HG03175 (cell line): ENCODE measurements around the gene EXOC8.

Source experiments
- ATAC-seq: cut with Tn5 transposase; IDR thresholded peaks from one replicate; pipeline ENCODE4 v1.9.1; 2021; ENCODE audit warnings: mild to moderate bottlenecking, moderate library complexity; ENCODE audit not compliant: unreplicated experiment

The EXOC8 gene, protein sequence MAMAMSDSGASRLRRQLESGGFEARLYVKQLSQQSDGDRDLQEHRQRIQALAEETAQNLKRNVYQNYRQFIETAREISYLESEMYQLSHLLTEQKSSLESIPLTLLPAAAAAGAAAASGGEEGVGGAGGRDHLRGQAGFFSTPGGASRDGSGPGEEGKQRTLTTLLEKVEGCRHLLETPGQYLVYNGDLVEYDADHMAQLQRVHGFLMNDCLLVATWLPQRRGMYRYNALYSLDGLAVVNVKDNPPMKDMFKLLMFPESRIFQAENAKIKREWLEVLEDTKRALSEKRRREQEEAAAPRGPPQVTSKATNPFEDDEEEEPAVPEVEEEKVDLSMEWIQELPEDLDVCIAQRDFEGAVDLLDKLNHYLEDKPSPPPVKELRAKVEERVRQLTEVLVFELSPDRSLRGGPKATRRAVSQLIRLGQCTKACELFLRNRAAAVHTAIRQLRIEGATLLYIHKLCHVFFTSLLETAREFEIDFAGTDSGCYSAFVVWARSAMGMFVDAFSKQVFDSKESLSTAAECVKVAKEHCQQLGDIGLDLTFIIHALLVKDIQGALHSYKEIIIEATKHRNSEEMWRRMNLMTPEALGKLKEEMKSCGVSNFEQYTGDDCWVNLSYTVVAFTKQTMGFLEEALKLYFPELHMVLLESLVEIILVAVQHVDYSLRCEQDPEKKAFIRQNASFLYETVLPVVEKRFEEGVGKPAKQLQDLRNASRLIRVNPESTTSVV

DNA sequence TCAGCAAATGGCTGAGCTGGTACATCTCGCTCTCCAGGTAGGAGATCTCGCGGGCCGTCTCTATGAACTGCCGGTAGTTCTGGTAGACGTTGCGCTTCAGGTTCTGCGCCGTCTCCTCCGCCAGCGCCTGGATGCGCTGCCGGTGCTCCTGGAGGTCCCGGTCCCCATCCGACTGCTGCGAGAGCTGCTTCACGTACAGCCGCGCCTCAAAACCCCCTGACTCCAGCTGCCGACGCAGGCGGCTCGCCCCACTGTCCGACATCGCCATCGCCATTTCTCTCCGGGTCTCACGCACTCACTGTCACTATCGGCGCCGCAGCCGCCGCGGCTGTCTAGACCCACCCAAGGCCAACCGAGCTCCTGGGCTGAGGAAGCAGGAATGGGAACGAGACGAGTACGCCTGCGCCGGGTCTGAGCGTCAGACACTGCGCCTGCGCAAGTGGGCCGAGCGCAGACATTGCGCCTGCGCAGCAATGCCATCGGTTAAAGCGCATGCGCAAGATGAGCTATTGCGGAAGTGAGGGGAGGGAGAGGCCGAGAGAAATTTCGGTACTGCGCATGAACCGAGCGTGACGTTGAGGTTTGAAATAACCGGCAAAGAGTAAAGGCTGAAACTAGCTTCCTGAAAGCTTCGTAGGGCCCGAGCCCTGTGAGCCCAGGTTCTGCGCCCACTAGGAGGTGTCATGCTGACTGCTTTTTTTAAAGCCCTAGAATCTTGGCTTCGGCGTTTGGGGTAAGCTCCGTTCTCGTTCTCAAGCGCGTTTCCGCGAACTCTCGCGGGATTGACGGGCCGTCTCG is at the start of gene EXOC8:
EXOC8 (minus strand) TSS at position 381 of the 798 bp plus-strand sequence; CDS start at position 274, 107 bp downstream.
- ATAC-seq: peak; percentile 78

DNA sequence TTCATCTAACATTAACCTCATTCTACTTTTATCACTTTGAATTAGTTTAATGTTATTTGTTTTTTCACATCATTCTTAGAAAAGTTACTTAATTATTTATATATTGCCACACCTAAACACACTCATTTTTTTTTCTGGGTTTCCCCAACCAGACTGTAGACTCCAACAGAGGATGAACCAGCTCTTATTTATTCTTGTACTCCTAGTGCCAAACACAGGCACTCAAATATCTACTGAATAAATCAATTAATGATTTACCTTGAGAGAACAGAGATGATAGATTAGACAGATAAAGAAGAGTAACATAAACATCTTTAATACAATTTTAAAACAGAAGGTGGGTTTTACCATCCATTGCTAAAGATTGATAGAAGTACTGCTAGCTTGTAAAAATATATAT is 48.8 kb upstream of the EXOC8 start:
- ATAC-seq: no peak

DNA sequence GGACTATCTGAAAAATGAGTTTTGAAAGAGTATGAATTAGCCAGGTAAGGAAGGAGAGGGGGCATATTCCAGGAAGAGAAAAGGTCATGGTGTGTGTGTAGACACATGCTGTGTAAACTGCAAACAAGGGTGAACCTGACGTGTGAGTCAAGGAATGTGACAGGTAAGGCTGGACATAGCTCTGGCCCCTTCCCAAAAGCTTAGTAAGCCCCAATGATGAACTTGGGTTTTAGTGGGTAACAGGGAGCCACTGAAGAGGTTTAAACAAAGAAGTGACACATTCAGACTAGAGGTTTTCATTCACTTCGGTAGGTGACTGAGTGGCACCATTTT is 47.7 kb upstream of the EXOC8 start:
- ATAC-seq: no peak

DNA sequence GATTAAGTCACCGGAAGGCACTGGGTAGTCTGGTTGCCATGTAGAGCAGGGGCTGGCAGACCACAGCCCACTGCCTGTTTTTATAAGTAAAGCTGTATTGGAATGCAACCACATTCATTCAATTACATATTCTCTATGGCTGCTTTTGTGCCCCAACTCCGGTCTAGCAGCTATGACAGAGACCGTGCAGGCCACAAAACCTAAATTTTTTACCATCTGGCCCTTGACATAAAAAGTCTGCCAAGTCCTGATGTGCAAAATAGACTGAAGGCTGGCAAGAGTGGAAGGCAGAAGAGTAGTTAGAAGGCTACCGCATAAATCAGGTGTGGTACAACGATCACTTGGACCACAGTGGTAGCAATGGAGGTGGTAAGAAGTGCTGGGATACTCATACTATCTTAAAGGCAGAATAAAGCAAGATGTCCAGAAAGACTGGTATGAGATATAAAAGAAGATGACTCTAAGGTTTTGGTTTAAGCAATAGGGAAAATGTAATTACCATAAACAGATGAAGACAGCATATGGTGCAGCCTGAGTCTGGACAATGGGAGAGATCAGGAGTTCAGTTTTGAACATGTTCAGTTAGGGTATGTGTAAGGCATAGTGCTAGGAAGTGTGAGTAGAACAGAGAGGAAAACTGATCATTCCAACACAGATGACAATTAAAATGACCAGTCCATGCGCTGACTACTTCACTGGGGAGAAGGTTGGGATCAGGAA is 47.2 kb upstream of the EXOC8 start:
- ATAC-seq: no peak

DNA sequence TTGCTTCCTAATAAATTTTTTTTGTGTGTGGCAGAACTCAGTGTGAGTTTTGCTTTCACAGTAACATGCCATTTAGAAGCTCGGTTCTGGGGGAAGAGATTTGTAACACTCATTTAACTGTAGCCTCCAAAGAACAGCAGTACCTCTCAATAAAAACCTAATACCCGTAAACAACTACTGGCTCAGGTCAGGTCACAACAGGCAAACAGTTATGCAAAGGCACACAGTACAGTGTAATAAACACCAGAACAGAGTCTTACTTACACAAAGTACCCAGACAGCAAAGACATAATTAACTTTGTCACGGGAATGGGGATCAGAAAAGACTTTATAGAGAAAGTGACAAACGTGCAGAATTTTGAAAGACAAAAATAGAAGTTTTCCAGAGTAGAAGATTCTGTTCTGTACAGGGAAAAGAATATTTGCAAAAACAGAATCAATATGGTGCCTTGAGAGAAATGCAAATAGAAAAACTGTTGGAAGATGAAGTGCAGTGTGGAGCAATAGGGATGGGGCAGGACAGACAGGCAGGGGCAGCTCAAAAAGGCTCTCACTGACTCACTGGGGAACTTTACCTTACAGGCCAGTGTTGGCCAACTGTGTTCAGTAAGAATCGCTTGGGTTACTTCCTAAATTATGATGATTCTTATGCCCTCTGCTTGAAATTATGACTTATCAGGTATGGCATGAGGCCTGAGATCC is 45.7 kb upstream of the EXOC8 start:
- ATAC-seq: no peak

DNA sequence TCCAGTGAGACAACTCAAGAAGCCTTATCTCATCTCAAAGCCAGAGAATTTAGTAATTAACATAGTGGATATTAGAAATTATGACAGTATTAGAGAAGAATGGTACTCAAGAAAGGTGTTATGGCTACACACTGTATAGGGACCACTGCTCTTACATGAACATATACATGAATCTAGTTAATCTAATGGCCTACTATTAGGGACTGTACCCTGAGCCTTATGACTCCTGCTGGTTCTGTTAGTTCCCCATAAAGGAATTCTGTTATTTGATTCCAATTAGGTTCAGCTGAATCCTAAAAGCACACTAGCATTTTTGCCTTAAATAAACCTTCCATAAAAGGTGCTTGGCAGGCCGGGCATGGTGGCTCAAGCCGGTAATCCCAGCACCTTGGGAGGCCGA is 44.8 kb upstream of the EXOC8 start:
- ATAC-seq: no peak

DNA sequence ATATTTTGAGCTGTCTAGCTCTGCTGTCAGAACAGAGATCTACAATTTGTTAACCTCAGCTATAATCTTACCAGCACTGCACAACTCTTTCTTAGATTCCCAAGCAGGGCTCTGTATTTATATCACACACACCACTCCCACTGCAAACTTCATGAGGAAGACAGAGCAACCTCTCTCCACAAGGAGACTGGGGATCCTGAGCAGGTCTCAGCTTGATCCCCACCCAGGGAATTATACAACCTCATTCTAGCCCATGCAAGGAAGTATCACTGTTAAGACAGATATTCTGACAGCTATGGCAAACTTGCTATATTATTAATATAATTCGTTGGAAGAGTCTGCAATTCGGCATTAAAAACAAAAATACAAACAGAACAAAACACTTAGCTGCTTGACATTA is 44.1 kb upstream of the EXOC8 start:
- no peak for ATAC-seq

DNA sequence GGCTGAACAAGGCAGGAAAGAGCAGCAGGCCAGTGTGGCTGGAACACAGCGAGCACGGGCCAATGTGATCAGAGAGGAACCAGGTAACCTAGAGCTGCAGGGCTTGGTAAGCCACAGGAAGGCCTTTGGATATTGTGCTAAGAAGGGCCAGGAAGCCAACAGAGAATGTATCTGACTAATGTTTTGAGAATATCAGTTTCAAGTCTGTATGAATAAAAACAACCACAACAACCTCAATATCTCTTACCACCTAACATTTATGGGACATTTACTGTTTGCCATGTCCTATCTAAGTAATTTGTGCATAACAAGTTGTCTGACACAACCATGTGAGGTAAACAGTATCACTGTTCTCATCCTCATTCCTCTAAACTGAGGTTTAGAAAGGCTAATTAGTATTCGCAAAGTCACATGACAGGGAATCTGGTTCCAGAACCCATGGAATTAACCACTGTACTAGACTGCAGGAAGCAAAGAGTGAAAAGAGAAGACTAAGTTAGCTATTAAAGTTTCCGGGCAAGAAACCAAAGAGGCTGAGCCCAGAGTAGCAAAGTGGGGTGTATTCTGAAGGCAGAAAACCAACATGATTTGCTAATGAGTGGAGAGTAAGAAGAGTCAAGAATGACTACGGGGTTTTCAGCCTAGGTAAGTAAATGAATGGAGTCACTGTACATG is 39.4 kb upstream of the EXOC8 start:
- no peak for ATAC-seq

DNA sequence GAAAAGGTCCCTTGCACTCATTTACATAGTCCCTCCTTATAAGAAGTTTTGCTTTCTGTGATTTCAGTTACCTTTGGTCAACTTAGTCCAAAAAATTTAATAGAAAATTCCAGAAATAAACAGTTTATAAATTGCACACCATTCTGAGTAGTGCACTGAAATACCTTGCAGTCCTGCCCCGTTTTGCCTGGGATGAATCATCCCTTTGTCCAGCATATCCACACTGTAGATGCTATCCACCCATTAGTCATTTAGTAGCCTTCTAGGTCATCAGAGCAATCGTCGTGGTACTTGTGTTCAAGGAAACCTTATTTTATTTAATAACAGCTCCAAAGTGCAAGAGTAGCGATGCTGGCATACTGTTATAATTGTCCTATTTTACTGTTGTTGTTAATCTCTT is 38.4 kb upstream of the EXOC8 start:
- no peak for ATAC-seq

DNA sequence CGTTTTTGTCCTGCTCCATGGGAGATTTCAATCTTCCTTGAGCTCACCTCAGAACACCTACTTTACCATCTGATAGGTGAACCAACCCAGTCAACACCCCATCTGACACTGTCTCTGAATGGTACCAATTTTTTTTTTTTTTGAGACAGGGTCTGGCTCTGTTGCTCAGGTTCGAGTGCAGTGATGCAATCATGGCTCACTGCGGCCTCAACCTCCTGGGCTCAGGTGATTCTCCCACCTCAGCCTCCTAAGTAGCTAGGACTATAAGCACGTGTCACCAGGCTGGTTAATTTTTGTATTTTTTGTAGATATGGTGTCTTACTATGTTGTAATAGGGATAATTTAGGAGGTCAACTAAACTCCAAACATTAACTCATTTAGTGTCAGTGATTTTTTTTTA is 36.7 kb upstream of the EXOC8 start:
- no peak for ATAC-seq

DNA sequence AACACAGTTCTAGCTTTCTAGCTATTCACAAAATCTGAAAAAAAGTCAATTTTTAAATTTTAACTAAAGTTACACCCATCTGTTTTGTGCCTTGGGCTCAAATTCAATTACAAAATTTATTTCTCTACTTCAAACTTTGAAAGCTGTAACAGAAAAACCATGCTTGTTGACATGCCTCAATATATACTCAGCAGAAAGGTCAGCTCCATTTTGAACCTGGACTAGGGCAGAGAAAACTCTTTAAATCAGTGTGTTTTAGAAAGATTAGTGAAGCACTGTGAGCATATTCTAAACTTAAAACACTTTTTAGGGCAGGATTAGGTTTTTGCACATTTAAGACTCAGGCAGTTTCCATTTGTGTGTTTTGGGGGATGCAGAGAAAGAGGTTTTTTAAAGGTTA is 34.8 kb upstream of the EXOC8 start:
- ATAC-seq: no peak

DNA sequence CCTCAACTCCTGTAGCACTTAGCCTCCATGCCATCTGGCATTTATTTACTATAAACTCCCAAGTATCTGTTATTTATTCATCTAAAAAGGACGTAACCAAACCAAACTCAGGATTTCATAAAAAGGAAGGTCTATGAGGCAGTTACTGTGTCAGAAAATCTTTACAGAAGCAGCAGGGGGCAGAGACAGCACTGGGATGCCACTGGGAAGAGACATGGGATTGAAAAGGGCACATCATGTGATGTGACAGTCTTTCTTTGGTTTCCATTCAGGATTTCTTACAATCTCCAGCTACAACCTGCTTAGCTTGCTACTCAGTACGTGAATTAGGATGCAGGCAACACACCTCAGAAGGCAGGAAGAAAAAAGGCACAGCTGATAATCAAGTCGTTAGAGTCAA is 31.6 kb upstream of the EXOC8 start:
- no peak for ATAC-seq

DNA sequence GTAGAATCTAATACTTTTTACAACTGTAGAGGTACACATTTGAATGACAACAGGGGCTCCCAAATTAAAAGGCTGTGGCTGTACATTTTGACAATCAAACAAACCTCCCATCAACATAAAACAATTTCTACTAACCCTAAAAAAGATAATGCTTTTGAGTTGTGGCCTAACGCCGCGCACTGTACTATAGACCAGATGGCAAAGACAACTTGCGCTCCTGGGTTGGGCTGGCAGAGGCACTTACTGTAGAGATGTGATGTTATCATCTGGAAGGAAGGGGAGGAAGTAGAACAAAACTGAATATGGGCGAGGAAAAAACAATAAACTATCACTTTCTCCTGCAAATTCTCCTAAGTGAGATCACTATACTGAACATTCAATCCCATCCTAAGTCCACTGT is 26.5 kb upstream of the EXOC8 start:
- ATAC-seq: no peak

DNA sequence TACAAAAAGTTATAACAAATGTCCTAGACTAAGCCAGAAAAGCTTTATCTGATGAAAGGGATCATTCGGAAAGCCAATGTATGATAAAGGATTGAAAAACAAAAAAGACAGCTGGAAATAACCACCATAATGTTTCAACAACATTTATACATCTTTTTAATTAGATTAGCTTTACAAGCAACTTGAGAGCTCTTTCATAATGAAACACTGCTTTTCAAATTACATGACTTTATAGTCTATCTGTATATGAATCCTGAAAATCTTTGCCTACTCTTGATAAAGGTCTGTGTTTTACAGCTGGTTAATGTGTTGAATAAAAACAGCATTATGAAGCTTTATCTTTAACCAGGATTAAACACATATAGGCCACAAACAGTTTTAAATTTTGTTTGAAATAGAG is 26.0 kb upstream of the EXOC8 start:
- ATAC-seq: no peak

DNA sequence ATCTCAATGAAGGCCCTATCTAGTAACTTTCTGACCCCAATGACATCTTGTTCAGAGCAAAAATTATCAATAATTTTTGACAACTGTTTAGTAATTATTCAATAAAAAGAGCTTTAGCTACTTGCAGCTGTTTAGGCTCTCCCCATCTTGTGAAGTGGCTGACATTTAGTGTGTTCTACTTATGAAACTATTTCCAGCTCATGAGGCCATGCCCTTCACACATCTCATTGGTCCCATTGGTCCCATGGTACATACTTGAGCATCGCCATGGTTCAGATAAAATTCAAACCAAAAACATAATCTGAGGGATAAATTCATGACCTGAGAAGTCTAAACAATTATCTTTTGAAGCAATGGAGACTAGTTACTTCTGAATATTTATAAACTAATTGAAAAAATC is 24.7 kb upstream of the EXOC8 start:
- ATAC-seq: no peak

DNA sequence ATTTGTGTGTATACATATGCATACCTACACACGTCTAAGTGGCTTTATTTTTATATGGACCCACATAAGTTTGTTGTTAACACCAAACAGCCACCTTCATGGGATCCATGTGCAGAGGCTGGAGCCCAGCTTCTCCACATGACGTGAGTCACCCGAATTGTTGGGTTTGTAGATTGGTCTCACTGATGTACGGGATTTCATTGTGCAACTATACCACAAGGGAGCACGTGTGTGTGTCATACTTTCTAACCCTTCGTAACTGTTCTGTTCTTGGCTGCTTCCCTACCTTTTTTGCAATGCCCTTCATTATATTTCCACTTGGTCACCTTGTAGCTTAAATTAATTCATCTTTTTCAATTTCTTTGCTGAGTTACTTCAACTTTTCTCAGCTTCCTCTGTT is 21.5 kb upstream of the EXOC8 start:
- ATAC-seq: no peak

DNA sequence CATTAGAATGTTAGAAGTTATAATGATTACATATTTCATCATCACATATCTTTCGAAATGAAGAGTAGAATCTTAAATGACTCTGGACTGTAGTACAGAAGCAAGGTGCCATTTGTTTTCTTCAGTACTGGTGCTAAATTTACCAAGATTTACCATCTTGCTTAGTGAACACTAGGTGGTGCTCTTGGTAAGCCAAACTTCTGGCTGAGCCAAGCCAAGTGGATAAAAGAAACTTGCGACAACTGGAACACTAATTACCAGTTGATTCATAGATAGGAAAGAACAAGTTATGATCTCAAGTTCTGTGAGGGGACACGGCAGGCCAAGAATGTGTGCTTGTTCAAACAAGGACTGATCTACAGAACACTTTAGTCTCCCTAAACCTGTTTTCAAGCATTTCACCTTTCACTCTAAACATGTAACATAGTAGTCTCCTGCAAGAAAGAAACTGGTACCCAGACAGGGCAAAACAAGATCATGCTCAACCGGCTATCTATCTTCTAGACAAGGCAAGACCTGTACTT is 20.2 kb upstream of the EXOC8 start:
- peak; percentile 86 for ATAC-seq

DNA sequence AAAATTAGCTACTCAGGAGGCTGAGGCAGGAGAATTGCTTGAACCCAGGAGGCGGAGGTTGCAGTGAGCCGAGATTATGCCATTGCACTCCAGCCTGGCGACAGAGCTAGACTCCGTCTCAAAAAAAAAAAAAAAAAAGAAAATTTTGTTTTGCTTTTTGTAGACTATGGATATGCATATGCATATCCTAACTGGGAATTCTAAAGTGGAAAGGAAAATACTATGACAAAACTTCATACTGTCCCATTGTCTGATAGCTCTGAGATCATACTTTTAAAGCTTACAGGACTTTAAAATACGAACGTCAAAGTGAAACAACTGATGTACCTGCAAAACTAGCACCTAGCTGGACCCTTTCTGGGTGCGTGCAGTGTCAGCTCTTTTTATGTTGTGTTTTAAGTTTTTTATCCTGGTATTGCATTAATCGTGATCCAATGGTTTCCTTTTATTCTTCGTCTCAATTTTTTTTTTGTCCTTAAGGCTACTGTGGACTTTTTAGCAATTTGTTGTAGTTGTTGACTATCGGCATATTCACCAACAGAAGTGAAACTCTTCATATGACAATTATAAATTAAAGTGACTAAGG is 19.6 kb upstream of the EXOC8 start:
- ATAC-seq: no peak

DNA sequence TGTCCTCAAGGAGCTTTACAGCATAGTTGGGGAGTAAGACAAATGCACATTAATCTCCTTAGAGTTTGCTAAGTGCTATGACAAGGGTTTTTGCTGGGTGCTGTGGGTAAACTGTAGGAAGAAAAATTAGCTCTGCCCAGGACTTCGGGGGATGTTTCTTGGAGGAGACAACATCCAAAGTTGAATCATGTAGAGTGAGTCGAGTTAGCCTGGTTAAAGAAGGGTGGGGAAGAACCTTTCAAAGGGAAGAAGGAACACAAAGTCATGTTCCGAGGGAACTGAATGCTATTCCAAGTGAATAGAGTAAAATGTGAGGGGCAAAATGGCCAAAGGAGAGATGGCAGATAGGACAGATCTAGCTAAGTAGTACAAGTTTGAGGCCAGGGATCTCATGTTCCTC is 17.5 kb upstream of the EXOC8 start:
- no peak for ATAC-seq
